ENCODE data around the gene ULK4.
"Not testable (repeated sequence)": the region's sequence is repeated elsewhere in the genome, so short reads cannot be mapped to it uniquely, and the experiment has no call there.

Gene ULK4

GRCh38 chr3:41872157-41872556 is 89.7 kb downstream of the ULK4 start:
- no peak for DNase-seq (ENCODE audit: low read depth in 2 of 2)

- no peak for DNase-seq (ENCODE audit: low read depth in 2 of 2)
Measured at GRCh38 chr3:41867533-41867932, 94.4 kb downstream of the ULK4 start.

- no peak for DNase-seq (ENCODE audit: low read depth in 2 of 2)
Measured at GRCh38 chr3:41866298-41866697, 95.6 kb downstream of the ULK4 start.

GRCh38 chr3:41863024-41863423 is 98.9 kb downstream of the ULK4 start:
- no peak for DNase-seq (ENCODE audit: low read depth in 2 of 2)

GRCh38 chr3:41860489-41860888 is 101.4 kb downstream of the ULK4 start:
- not testable (repeated sequence) for DNase-seq (ENCODE audit: low read depth in 2 of 2)

- DNase-seq (ENCODE audit: low read depth in 2 of 2) = no peak
Measured at GRCh38 chr3:41854956-41855355, 106.9 kb downstream of the ULK4 start.

- DNase-seq (ENCODE audit: low read depth in 2 of 2) = no peak
Measured at GRCh38 chr3:41853540-41854196, 108.2 kb downstream of the ULK4 start.

- DNase-seq (ENCODE audit: low read depth in 2 of 2) = no peak
Measured at GRCh38 chr3:41848753-41849574, 112.9 kb downstream of the ULK4 start.

GRCh38 chr3:41847679-41848078 is 114.2 kb downstream of the ULK4 start:
- DNase-seq (ENCODE audit: low read depth in 2 of 2) = no peak

- no peak for DNase-seq (ENCODE audit: low read depth in 2 of 2)
Measured at GRCh38 chr3:41846850-41847249, 115.1 kb downstream of the ULK4 start.

- no peak for DNase-seq (ENCODE audit: low read depth in 2 of 2)
Measured at GRCh38 chr3:41845826-41846225, 116.1 kb downstream of the ULK4 start.

- not testable (repeated sequence) for DNase-seq (ENCODE audit: low read depth in 2 of 2)
Measured at GRCh38 chr3:41844256-41844655, 117.6 kb downstream of the ULK4 start.

GRCh38 chr3:41840936-41841668 is 120.8 kb downstream of the ULK4 start:
- not testable (repeated sequence) for DNase-seq (ENCODE audit: low read depth in 2 of 2)

GRCh38 chr3:41836360-41837134 is 125.4 kb downstream of the ULK4 start:
- DNase-seq (ENCODE audit: low read depth in 2 of 2) = no peak

GRCh38 chr3:41833628-41834027 is 128.3 kb downstream of the ULK4 start:
- DNase-seq (ENCODE audit: low read depth in 2 of 2) = no peak

- no peak for DNase-seq (ENCODE audit: low read depth in 2 of 2)
Measured at GRCh38 chr3:41819236-41819635, 142.7 kb downstream of the ULK4 start.

GRCh38 chr3:41808618-41809017 is 153.3 kb downstream of the ULK4 start:
- DNase-seq (ENCODE audit: low read depth in 2 of 2) = no peak

GRCh38 chr3:41808152-41808551 is 153.8 kb downstream of the ULK4 start:
- DNase-seq (ENCODE audit: low read depth in 2 of 2) = no peak

GRCh38 chr3:41794748-41795589 is 166.9 kb downstream of the ULK4 start:
- no peak for DNase-seq (ENCODE audit: low read depth in 2 of 2)

GRCh38 chr3:41792806-41793205 is 169.1 kb downstream of the ULK4 start:
- DNase-seq (ENCODE audit: low read depth in 2 of 2) = no peak

GRCh38 chr3:41769106-41769505 is 192.8 kb downstream of the ULK4 start:
- no peak for DNase-seq (ENCODE audit: low read depth in 2 of 2)
